22Rv1 (cell line): ENCODE data around the gene RPL12.

Experiments
- ZFX ChIP-seq: fragments of 450-650 bp; IDR thresholded peaks from 2 replicates; pipeline ENCODE4 v1.6.1; 2017; ENCODE audit warnings: antibody characterized with exemption, borderline replicate concordance
- TF ChIP-seq, protein P1 (sequence below): fragments of 450-650 bp; IDR thresholded peaks from 2 replicates; pipeline ENCODE4 v1.5.1; 2017; ENCODE audit warnings: mild to moderate bottlenecking

DNA sequence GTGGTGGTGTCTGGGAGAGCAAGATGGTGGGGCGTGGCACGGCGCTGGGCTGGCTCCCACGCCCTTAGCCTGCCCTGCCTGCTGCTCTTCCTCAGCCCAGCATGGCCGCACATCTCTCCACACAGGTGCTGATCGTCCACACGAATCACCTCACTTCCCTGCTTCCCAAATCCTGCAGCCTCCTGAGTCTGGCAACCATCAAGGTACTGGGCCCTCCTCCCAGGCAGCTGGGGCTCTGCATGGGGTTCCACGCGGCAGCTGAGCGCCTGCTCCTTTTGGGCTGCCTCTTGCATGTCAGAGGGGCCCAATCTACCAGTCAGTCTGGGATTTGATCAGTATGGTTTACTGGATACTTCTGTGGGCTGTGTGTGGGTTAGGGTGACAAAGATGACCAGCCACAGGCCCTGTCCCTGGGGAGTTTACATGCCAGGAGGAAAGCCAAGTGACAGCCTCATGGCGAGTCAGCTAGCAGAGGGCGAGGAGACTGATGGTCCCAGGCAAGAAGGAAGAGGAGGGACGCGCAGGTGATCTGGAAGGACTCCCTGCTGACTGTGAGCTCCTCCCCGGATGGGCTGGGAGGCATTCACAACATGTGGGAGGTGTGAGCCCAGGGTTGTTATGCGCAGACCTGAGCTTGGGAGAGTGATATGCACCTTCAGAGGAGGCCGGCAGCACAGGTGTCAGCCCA, 6.1 kb upstream of the RPL12 start:
- TF ChIP-seq, protein P1, sequence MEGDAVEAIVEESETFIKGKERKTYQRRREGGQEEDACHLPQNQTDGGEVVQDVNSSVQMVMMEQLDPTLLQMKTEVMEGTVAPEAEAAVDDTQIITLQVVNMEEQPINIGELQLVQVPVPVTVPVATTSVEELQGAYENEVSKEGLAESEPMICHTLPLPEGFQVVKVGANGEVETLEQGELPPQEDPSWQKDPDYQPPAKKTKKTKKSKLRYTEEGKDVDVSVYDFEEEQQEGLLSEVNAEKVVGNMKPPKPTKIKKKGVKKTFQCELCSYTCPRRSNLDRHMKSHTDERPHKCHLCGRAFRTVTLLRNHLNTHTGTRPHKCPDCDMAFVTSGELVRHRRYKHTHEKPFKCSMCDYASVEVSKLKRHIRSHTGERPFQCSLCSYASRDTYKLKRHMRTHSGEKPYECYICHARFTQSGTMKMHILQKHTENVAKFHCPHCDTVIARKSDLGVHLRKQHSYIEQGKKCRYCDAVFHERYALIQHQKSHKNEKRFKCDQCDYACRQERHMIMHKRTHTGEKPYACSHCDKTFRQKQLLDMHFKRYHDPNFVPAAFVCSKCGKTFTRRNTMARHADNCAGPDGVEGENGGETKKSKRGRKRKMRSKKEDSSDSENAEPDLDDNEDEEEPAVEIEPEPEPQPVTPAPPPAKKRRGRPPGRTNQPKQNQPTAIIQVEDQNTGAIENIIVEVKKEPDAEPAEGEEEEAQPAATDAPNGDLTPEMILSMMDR = no peak
- TF ChIP-seq ZFX = no peak
